NCI-H2081 (cell line): ENCODE results near the gene CSRNP3.

Source experiments
- DNase-seq, 2 experiments: peaks; one replicate each; lab custom pipeline; 2025; lab: John Stamatoyannopoulos, UW

The CSRNP3 gene, protein sequence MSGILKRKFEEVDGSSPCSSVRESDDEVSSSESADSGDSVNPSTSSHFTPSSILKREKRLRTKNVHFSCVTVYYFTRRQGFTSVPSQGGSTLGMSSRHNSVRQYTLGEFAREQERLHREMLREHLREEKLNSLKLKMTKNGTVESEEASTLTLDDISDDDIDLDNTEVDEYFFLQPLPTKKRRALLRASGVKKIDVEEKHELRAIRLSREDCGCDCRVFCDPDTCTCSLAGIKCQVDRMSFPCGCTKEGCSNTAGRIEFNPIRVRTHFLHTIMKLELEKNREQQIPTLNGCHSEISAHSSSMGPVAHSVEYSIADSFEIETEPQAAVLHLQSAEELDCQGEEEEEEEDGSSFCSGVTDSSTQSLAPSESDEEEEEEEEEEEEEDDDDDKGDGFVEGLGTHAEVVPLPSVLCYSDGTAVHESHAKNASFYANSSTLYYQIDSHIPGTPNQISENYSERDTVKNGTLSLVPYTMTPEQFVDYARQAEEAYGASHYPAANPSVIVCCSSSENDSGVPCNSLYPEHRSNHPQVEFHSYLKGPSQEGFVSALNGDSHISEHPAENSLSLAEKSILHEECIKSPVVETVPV

DNA sequence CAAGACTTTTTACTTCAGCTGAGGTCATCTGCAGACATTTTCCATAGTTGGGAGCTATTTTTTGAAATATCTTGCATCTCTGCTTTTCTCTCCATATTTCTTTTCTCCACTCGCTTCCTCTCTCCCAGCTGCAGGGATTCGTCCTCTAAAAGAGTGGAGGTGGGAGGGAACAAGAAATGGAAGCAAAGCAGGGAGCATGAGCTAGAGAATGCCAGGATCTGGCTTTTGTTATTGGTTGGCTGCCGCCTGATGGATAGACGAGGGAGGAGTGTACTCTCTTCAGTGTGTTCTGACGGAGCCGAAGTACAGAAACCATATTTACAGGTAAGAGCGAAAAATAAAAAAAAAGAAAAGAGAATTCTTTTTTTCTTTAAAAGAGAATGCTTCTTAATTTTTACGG, at the start of gene CSRNP3:
CSRNP3 (plus strand) TSS at position 282 of the 400 bp plus-strand sequence. CDS start 125,368 bp downstream, outside the sequence.
- DNase-seq, result peak; percentile 86 to 98

DNA sequence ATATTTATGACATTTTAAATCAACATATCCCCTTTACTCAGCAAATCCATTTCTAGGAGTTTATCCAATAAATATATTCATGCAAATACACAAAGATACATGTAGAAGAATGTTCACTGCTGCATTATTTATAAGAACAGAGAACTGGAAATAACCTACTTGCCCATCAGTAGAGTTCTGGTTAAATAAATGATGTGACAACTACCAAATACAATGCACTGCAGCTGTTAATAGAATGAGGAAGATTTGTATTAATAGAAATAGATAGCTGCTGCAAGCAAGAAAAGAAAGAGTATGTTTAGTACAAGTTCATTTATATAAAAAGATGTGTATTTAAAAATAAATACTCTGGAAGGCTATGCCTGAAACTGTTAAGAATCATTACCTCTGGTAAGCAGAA, 49.3 kb upstream of the CSRNP3 start:
- no peak for DNase-seq

DNA sequence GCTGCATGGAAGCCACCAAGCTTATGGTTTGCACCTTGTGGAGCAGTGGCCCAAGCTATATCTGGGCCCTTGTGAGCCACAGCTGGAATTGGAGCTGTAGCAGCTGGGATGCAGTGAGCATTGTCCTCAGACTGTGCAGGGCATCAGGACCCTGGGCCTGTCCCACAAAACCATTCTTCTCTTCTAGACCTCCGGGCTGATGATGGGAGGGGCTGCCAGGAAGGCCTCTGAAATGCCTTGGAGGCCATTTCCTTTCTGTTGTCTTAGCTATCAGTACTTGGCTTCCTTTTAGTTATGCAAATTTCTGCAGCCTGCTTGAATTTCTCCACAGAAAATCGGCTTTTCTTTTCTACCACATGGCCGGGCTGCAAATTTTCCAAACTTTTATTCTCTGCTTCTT, 46.4 kb upstream of the CSRNP3 start:
- DNase-seq, result no peak

DNA sequence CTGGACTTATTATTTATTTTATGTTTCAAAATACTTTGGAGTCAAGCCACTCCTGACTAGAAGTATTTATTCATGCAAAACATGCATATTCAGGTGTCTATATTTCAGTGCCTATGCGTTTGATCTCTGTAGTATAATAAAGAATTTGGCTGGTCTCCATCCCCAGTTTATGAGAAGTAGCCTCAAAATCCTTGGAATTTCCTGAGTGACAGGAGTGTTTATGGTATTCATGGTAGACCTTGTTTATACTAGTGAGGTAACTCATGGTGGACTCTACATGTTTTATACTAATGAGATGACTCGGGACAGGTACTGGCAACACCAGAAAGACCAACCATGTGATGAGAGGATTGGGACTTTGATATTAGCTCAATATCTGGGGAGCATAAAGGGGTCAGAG, 43.9 kb upstream of the CSRNP3 start:
- no peak for DNase-seq

DNA sequence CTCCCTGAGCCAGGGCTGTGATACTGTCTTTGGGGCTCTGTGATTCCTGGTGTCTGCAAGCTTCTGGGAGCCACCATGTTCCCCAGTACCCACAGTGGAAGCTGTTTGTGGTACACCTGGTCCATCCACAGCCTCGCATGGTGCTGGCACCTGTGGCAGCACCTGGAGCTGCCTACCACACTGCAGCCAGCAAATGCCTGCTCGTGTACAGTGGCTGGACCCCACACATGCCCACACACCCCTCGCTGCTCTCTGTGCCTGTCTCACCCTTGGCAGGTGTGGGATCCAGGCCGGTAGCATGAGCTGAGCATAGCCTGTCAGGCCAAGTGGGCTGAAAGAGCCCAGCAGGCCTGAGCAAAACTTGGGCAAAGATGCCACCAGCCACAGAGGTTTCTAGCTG, 41.8 kb upstream of the CSRNP3 start:
- no peak for DNase-seq

DNA sequence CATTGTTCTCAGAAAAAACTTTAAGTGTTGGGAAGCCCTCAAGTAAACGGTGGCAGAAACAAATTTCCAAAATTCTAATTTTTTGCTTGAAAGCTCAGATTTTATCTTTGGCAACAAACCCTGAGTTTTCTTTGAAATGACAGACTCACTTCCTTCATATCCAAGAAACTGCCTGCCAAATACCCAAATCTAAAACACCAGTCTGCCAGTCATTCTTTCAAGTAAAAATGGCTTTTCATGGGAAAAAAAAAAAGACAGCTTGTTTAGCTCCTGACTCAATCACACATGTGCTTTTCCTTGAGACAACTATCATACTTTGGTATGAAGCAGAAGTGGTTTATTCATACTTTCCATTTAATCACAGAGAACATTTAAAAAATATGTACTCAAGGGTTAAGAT, 40.6 kb upstream of the CSRNP3 start:
- DNase-seq, result no peak

DNA sequence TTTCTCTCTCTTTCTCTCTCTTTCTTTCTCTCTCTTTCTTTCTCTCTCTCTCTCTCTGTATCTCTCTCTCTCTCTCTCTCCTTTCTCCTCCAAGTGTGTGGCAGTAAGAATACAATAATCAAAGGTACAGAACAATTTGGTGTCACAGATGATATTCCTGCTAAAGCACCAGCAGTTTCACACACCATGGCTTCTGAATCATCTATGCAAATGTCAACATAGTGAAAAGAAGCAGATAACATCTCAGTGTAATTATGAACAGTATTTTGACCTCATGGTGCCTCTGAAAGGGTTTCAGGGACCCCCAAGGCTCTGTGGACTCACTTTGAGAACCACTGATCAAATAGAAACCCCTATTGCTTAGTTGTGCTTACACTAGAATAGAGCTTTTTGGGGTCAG, 38.5 kb upstream of the CSRNP3 start:
- DNase-seq, result no peak

DNA sequence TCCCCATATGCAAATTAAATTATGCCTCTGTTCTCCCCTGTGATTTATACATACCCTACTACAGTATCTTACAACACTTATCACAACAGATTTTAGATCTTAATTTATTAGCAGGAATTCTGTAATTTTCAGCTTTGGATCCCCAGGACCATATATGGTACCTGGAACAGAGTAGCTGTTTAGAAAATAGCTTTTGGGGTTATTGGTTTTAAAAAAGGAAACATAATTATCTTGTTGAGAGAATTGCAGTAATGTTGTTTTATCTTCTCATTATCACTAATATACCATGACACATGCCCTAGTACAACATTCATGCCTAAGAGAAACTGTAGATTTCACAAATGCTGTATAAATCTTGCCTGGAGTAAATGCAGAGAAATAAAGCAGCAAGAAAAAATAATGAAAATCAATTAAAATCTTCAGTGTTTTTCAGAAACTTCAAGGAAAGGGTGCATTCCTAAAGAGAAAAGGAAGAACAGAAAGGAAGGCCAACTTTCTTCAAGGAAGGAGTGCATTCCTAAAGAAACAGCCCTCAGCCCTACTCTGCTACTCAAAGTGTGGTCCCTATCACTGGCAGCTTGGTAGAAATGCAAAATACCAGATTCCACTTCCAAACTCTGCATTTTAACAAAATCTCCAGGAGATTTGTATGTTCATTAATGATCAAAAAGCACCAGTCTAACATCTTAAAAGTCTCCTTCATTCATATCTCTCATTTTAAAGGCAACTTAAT, 37.1 kb upstream of the CSRNP3 start:
- DNase-seq, result no peak

DNA sequence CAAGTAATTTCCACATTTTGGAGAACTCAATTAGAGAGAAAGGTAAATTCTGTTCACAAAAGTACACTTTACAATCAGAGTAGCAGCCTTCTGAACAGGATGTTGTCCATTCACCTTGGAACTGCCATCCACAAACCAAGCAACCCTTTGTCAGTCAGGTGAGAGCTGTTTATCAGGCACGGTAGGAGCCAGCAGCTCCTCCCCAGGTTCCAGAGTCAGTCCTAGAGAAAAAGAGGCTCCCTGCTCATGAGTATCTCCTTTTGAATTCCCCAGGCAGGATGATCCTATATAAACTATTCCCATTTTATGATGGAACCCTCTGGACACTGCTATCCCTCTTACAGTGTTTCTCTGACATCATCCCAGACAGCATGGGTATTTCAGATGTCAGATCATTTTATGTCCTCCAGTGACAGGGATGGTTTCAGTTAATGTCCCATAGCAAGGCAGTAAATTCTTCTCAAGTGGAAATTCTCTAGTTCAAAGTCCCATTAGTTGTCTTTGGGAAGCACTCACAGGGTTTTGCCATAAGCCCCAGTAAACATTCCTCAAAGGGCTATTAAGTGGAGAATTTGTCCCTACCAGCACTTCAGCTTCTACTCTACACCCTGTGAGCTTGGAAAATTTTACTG, 34.5 kb upstream of the CSRNP3 start:
- no peak for DNase-seq

DNA sequence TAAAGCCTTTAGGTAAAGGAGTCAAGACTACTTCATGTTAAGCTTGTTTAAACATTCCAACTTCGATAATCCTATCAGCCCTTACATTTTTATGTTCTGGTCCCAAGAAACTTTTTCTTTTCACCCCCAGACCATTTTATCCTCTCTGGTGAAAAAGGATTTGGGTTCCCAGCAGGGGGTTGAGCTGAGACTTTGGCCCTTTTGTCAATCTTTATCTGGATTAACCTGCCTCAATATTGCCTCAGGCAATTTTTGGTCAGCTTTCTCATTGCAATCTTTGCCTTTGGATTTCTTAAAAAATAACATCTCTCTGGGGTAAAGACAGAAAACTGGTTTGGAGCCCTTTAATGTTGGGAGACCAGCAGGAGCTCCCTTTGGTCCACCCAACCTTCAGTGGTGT, 33.9 kb upstream of the CSRNP3 start:
- no peak for DNase-seq

DNA sequence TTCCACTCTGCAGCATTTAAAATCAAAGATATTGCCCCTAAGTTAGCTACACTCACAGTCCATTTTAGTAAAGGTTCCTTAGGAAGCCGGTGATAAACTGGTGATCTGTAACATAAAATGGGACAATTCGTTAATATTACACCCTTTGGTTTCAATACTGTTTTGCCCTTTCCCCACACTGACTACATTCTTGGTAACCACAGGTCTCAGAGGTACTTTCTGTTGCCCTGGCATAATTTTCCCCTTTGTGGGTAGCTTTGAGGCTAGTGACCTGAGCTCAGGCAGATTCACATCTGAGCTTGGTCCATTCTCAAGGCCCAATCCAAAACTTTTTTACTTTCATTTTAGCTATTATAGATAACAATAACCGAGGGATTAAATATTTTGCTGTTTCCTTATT, 32.9 kb upstream of the CSRNP3 start:
- no peak for DNase-seq

DNA sequence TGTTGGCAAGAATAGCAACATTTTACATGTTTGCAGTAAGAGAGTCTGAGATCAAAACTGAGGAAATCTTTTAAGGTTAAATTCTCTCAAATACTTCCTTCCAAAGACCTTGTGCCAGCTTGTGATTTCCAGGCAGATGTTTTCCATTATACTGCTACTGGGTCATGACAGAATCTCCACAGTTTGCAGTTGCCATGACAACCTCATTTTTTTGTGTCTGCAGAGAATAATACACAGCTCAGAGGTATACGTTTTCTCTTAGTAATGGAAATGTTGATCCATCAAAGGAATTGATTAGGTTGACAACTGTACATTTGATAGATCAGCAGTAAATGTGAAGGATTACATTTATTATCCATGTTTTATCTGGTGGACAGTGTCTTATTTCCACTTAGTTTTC, 29.1 kb upstream of the CSRNP3 start:
- peak; percentile 7 to 27 for DNase-seq

DNA sequence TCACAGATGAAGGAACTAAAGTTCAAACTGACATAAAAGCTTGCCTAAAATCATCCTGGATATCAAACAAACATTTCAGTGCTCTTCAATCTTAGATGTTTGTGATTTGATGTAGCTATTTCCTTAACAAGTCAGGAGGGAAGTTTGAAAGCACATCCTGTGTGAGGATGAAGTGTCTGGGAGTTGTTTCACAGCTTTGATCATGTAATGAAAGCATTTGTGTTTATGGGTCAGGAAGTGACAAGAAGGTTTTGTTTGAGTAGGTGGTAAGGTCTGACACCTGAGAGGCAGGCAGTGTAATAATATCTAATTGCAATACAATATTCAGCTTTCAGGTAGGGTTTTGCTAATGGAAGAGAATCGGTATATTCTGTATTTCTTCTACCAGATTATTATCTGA, 26.0 kb upstream of the CSRNP3 start:
- no peak for DNase-seq

DNA sequence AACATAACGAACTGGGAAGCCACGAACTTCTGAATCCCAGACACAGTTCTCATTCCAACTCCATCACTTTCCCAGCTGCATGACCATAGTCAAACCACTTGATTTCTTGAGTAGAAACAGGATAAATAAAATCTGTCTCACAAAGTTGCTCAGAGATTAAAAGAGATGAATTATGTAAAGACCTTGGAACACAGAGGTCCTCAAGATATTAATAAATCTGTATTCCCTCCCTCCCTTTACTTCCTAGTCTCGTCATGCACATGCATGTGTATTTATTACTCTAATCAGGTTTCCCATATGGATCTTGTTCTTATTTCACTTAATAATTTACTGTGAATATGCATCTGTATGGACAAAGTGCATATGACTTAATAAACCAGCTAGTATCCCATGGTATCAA, 21.1 kb upstream of the CSRNP3 start:
- DNase-seq, result no peak

DNA sequence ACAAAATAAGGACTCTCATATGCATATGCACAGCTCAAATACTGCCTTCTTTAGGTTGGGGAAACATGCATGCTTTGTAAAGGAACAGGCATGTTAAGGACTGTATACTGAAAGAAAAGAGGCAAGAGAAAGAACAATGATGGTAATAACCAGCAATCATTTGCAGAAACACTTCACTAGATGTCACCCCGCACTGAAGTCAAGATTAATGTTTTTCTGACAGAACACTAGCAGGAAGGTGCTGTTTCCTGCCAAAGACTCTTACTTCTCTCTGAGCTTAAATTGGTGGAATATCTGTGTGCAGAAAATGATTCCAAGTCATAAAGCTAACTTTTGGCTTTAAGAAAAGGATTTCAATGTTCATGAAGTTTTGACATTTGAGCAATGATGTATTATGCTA, 19.3 kb upstream of the CSRNP3 start:
- DNase-seq, result peak in 1 of 2 experiments; percentile 24

DNA sequence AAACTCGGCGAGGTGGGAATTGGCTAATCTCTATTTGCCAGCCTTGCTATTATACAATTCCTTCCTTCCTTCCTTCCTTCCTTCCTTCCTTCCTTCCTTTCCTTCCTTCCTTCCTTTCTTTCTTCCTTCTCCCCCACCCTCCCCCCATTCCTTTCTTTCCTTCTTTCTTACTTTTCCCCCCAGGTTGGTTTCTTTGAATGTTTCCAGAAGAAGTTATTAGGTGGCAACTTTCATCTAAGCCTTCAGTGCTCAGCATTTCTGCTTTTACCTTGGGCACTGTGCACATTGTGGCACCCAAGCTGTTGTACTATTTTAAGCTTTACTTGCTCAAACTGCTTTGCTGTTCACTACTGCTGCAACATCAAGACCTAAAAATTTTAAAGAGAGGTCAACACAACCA, 17.2 kb upstream of the CSRNP3 start:
- DNase-seq, result no peak

DNA sequence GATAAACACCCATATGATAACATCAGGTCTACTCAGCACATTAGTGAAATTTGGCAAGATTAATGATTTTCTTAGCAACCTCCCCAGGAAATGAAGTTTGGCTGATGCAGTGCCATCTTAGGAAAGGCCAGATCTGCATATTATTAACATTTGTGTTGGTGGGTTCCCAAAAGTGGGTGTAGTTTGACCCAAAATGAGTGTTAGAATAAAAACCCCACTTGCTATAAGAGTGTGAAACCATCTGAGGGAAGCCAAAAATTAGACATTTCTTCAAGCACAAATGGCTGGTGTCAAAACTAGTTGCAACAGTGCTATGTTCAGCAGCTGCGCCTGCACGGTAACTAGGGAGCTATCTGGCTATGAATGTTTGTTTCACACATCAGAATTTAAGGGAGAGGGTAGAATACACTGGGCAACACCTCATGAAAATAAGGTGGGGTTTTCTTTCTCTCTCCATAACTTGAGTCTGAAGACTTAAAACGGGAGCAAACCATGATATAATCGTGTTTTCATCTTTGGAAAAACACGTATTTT, 15.9 kb upstream of the CSRNP3 start:
- DNase-seq, result no peak

DNA sequence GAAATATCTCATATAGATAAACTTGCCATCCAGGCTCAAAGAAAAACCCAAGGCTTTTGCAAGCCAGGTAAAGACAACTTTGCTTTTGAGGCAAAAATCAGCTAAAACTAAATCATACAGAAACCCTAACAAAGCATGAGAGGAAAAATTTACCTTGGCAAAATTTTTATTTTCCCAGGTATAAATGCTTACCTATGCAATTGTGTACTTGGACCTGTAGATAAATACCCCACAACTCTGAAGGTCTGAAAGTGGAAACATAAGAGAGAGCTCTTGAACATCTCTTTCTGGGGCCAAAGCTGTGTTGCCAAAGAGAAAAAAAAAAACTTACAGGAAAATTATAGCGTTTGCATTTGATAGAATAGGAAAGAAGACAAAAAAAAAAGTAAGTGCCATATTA, 14.6 kb upstream of the CSRNP3 start:
- DNase-seq, result no peak

DNA sequence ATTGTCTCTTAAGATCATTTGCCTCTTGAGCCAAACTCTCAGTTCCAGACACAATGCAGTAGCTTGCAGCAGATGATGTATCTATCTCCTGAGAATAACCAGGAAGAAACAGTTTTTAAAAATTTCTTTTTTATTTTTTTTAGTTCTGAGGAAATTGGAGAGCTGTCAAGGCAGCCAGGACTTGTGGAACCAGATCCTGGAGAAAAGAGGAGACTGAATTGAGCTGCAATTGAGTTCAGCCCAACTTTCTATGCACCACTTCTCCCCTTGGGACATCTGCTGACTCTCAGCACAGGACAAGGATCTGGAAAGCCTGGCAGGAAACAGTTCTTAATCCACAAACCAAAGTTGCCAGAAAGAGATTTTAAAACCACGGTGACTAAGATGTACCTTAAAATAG, 13.5 kb upstream of the CSRNP3 start:
- DNase-seq, result no peak

DNA sequence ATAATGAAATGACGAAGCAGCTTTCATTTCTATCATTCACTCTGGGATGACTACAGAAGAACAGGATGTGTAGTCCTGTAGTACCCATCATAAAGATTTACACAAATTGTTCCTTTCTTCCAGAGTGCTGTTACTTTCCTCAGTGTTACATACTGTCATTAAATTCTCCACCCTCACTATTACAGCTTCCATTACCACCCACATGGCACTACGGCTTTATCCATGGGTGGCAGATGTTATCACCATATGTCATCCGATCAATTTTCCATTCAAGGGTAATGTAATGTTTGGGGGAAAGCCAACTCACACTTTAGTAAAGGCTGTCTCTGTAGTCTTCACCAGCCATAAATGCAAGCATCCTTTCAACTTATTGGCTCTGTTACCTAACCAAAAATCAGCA, 7.1 kb upstream of the CSRNP3 start:
- peak; percentile 83 to 96 for DNase-seq

DNA sequence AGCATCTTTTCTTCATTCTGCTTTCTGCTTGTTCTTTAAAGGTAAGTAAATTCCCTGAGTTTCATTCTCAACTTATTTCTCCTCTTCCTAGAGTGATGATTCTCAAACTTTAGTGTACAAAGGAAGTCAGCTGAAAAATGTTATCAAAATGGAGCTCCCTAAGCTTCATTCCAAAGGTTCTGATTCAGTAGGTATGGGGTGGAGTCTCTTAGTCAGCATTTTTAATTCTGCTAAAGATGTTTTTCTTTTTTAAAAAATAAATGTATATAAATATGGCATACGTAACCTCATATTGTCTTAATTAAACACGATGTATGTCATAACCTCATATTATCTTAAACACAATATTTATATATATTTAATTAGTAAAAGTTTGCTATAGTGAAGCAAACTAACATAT, 3.1 kb upstream of the CSRNP3 start:
- no peak for DNase-seq

DNA sequence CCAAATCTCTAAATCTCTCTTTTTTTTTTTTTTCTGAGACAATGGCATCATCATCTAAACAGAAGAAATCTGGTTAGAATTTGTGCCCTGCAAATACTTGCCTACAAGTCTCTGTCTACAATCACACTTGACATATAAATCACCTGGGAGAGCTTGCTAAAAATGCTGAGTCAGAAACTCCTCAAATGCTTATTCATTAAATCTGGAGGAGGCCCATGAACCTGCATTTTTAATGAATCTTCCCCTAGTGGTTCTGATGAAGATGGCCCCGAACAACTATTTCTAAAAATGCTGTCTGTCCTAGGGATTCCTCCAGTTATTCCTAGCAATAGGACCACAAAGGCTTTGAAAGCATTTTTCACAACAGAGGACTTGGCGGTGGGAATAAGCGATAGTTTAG, 1.6 kb upstream of the CSRNP3 start:
- DNase-seq, result no peak
